OCI-LY1 (cell line): ENCODE data around the gene NEURL1B.

Experiments
- CTCF ChIP-seq: fragments of 200-600 bp; sonication (generic), shearing (Covaris generic); IDR thresholded peaks from 2 replicates; pipeline ENCODE4 v1.5.1; 2017; ENCODE audit warnings: mild to moderate bottlenecking, antibody characterized with exemption, low read length, moderate library complexity, mixed read lengths
- EZH2 ChIP-seq: fragments of 200-600 bp; sonication (generic), shearing (Covaris generic); IDR thresholded peaks from 2 replicates; pipeline ENCODE4 v1.8.0; 2017; ENCODE audit warnings: borderline replicate concordance, mixed run types, mild to moderate bottlenecking, antibody characterized with exemption, low read length, moderate library complexity, mixed read lengths

GRCh38 chr5:172642051-172642409, 967 bp downstream of the NEURL1B start:
- no peak for TF ChIP-seq CTCF
- no peak for TF ChIP-seq EZH2
